H1 (cell line): ENCODE data around the gene NFIC. TPM values are rescaled to one million over a fixed set of nuclear protein-coding genes. Genes with fewer than 3 reads are reported as not detected.

Experiments used
- CTCF ChIA-PET: fragments of 300-600 bp; sonication (Branson Sonifier 250); formaldehyde crosslinking; loops from one replicate; lab custom pipeline; 2021; ENCODE audit not compliant: partially characterized antibody; lab: Charles Lee
- POLR2A ChIA-PET: fragments of 300-600 bp; sonication (Branson Sonifier 250); formaldehyde crosslinking; loops from one replicate; lab custom pipeline; 2021; ENCODE audit warnings: inconsistent platforms; ENCODE audit not compliant: partially characterized antibody; lab: Charles Lee
- DNase-seq, 2 experiments: peaks; one replicate each; pipeline versions ENCODE4 v3.0.0 to v3.0.0-alpha.2; 2010 to 2022; ENCODE audit warnings: low spot score in 2 of 2, low read depth in 1 of 2, mixed read lengths in 1 of 2
- FAIRE-seq: peaks from 2 replicates; lab custom pipeline; 2011; peaks lifted over from hg19 to GRCh38; lab: Jason Lieb, UNC
- H2AFZ ChIP-seq: 2 replicates; pipeline ENCODE4 v1.8.1; 2012; ENCODE audit warnings: low read length, inconsistent platforms
- H2AK5ac ChIP-seq: 2 replicates; pipeline ENCODE4 v1.6.1; 2013; ENCODE audit warnings: low read depth, low read length
- H2BK120ac ChIP-seq: replicated peaks from 2 replicates; pipeline ENCODE3; 2013; ENCODE audit warnings: low read depth, low read length, inconsistent platforms
- H2BK12ac ChIP-seq: 2 replicates; pipeline ENCODE4 v1.6.1; 2013; ENCODE audit warnings: low read depth, low read length
- H2BK15ac ChIP-seq: 2 replicates; pipeline ENCODE4 v1.6.1; 2013; ENCODE audit warnings: low read length
- H2BK20ac ChIP-seq: 2 replicates; pipeline ENCODE4 v1.6.1; 2013; ENCODE audit warnings: low read length
- H2BK5ac ChIP-seq: 2 replicates; pipeline ENCODE4 v1.6.1; 2013; ENCODE audit warnings: low read depth, low read length
- H3K14ac ChIP-seq: 2 replicates; pipeline ENCODE4 v1.6.1; 2013; ENCODE audit warnings: inconsistent platforms; ENCODE audit not compliant: insufficient read length
- H3K18ac ChIP-seq: 2 replicates; pipeline ENCODE4 v1.6.1; 2013; ENCODE audit warnings: low read length; ENCODE audit errors: extremely low read depth
- H3K23ac ChIP-seq: 2 replicates; pipeline ENCODE4 v1.6.1; 2013; ENCODE audit warnings: inconsistent platforms; ENCODE audit not compliant: insufficient read length
- H3K23me2 ChIP-seq: 2 replicates; pipeline ENCODE4 v1.6.1; 2013; ENCODE audit warnings: low read depth, low read length
- H3K27ac ChIP-seq: 2 replicates; pipeline ENCODE4 v1.6.1; 2011; ENCODE audit warnings: low read depth, low read length, inconsistent platforms
- H3K27me3 ChIP-seq, 4 experiments: replicated peaks in 1 of 4; 1 replicate in 1 of 4; 2 replicates in 3 of 4; pipeline versions ENCODE4 v1.6.1 to v1.8.1; 2011 to 2013; ENCODE audit warnings: low read length in 3 of 4, mild to moderate bottlenecking in 3 of 4, inconsistent platforms in 2 of 4, mixed read lengths in 2 of 4, moderate library complexity in 1 of 4; ENCODE audit not compliant: control insufficient read depth in 3 of 4, insufficient read depth in 3 of 4; ENCODE audit errors: extremely low read depth in 1 of 4
- H3K36me3 ChIP-seq, 4 experiments: 2 replicates each; pipeline versions ENCODE4 v1.6.1 to v1.8.1; 2011 to 2013; ENCODE audit warnings: mild to moderate bottlenecking in 4 of 4, low read length in 3 of 4, moderate library complexity in 2 of 4, control low read depth in 1 of 4, inconsistent platforms in 1 of 4; ENCODE audit not compliant: insufficient read depth in 4 of 4, control insufficient read depth in 2 of 4
- H3K4ac ChIP-seq: replicated peaks from 2 replicates; pipeline ENCODE3; 2013; ENCODE audit warnings: low read length, low read depth, mixed read lengths, inconsistent platforms; ENCODE audit not compliant: insufficient read length
- H3K4me1 ChIP-seq, 4 experiments: replicated peaks in 1 of 4; 1 replicate in 1 of 4; 2 replicates in 3 of 4; pipeline versions ENCODE4 v1.6.1 to v1.8.1; 2011 to 2013; ENCODE audit warnings: low read length in 3 of 4, inconsistent platforms in 2 of 4, mixed read lengths in 1 of 4; ENCODE audit not compliant: insufficient read depth in 4 of 4, control insufficient read depth in 3 of 4
- H3K4me2 ChIP-seq, 2 experiments: 2 replicates each; pipeline versions ENCODE4 v1.6.1 to v1.8.1; 2011 to 2013; ENCODE audit warnings: low read depth in 2 of 2, low read length in 2 of 2, control low read depth in 1 of 2, inconsistent platforms in 1 of 2, mild to moderate bottlenecking in 1 of 2; ENCODE audit not compliant: insufficient read depth in 1 of 2
- H3K4me3 ChIP-seq, 4 experiments: fragments of 200-600, 300-600 bp in 1 of 4; sonication (generic), shearing (Covaris generic), sonication (Bioruptor Twin) in 1 of 4; 2 replicates each; pipeline versions ENCODE4 v1.5.1 to v1.8.1; 2011 to 2016; ENCODE audit warnings: low read length in 4 of 4, low read depth in 3 of 4, control low read depth in 2 of 4, inconsistent platforms in 2 of 4, mild to moderate bottlenecking in 2 of 4, mixed read lengths in 1 of 4, moderate library complexity in 1 of 4; ENCODE audit not compliant: insufficient read depth in 2 of 4; ENCODE audit errors: extremely low read depth in 1 of 4
- H3K56ac ChIP-seq: replicated peaks from 2 replicates; pipeline ENCODE3; 2013; ENCODE audit warnings: low read depth, mild to moderate bottlenecking, mixed read lengths, low read length, inconsistent platforms; ENCODE audit not compliant: insufficient read length
- H3K79me1 ChIP-seq: 2 replicates; pipeline ENCODE4 v1.6.1; 2013; ENCODE audit warnings: low read depth, low read length, control low read depth
- H3K79me2 ChIP-seq, 2 experiments: 2 replicates each; pipeline versions ENCODE4 v1.6.1 to v1.8.1; 2012 to 2013; ENCODE audit warnings: low read length in 2 of 2, mild to moderate bottlenecking in 2 of 2, inconsistent platforms in 1 of 2; ENCODE audit not compliant: insufficient read depth in 2 of 2, control insufficient read depth in 1 of 2
- H3K9ac ChIP-seq, 4 experiments: replicated peaks in 1 of 4; 1 replicate in 1 of 4; 2 replicates in 3 of 4; pipeline versions ENCODE4 v1.6.1 to v1.8.1; 2011 to 2013; ENCODE audit warnings: low read depth in 3 of 4, low read length in 3 of 4, control low read depth in 2 of 4, mild to moderate bottlenecking in 2 of 4, moderate library complexity in 2 of 4, inconsistent platforms in 1 of 4; ENCODE audit errors: extremely low read depth in 1 of 4
- H3K9me3 ChIP-seq, 2 experiments: 2 replicates each; pipeline versions ENCODE4 v1.6.1 to v1.8.1; 2012 to 2013; ENCODE audit warnings: mild to moderate bottlenecking in 2 of 2, moderate library complexity in 2 of 2, control low read depth in 1 of 2, inconsistent platforms in 1 of 2, low read depth in 1 of 2, low read length in 1 of 2, mixed read lengths in 1 of 2; ENCODE audit not compliant: insufficient read depth in 2 of 2
- H4K20me1 ChIP-seq, 2 experiments: replicated peaks in 1 of 2; 2 replicates each; pipeline versions ENCODE3 to v1.8.1; 2011 to 2013; ENCODE audit warnings: inconsistent platforms in 2 of 2, low read length in 2 of 2, mild to moderate bottlenecking in 1 of 2; ENCODE audit not compliant: insufficient read depth in 2 of 2, control insufficient read depth in 1 of 2
- H4K5ac ChIP-seq: 2 replicates; pipeline ENCODE4 v1.6.1; 2013; ENCODE audit warnings: low read length, low read depth, mixed read lengths, inconsistent platforms; ENCODE audit not compliant: insufficient read length
- H4K8ac ChIP-seq: 2 replicates; pipeline ENCODE4 v1.8.0; 2013; ENCODE audit warnings: mild to moderate bottlenecking, moderate library complexity, low read length, inconsistent platforms; ENCODE audit not compliant: insufficient read depth; ENCODE audit errors: extremely low read depth
- H4K91ac ChIP-seq: replicated peaks from 2 replicates; pipeline ENCODE3; 2013; ENCODE audit warnings: low read length, mixed read lengths, inconsistent platforms; ENCODE audit not compliant: insufficient read length
- CEBPB ChIP-seq: IDR thresholded peaks from 2 replicates; pipeline ENCODE4 v1.6.1; 2012; ENCODE audit warnings: low read depth, low read length
- EP300 ChIP-seq, 2 experiments: IDR thresholded peaks; 1 replicate in 1 of 2; 2 replicates in 1 of 2; pipeline ENCODE4 v1.6.1; 2011 to 2012; ENCODE audit warnings: low read depth in 2 of 2, low read length in 2 of 2, mild to moderate bottlenecking in 2 of 2, borderline replicate concordance in 1 of 2, inconsistent platforms in 1 of 2, moderate library complexity in 1 of 2
- FOSL1 ChIP-seq: IDR thresholded peaks from 2 replicates; pipeline ENCODE4 v1.6.1; 2011; ENCODE audit warnings: mild to moderate bottlenecking, low read depth, low read length, moderate library complexity; ENCODE audit not compliant: insufficient read depth
- SIN3A ChIP-seq, 2 experiments: IDR thresholded peaks in 1 of 2; conservative IDR thresholded peaks in 1 of 2; 2 replicates each; pipeline ENCODE4 v1.6.1; 2011 to 2012; ENCODE audit warnings: low read length in 2 of 2, improper control_type of control experiment in 1 of 2, low read depth in 1 of 2, mild to moderate bottlenecking in 1 of 2
- SIX5 ChIP-seq: IDR thresholded peaks from 2 replicates; pipeline ENCODE4 v1.6.1; 2011; ENCODE audit warnings: mild to moderate bottlenecking, low read depth, low read length
- SP1 ChIP-seq: IDR thresholded peaks from 2 replicates; pipeline ENCODE4 v1.6.1; 2011; ENCODE audit warnings: low read depth, low read length
- SP4 ChIP-seq: IDR thresholded peaks from 2 replicates; pipeline ENCODE4 v1.6.1; 2012; ENCODE audit warnings: low read length, inconsistent platforms
- TCF12 ChIP-seq: IDR thresholded peaks from 2 replicates; pipeline ENCODE4 v1.6.1; 2011; ENCODE audit warnings: low read depth, mild to moderate bottlenecking, low read length
- WGBS, 2 experiments: shearing (Covaris generic) in 1 of 2; methylation state at CpG; one replicate each; pipeline versions ENCODE4 v1.1.6 to v1.1.7; 2013 to 2015; ENCODE audit warnings: low lambda C conversion rate in 2 of 2, mixed read lengths in 2 of 2, inconsistent platforms in 1 of 2, low coverage in 1 of 2, missing lambda C conversion rate in 1 of 2; ENCODE audit not compliant: insufficient replicate concordance in 2 of 2, insufficient coverage in 1 of 2, insufficient read length in 1 of 2; ENCODE audit errors: extremely low coverage in 1 of 2, missing lambda C conversion rate in 1 of 2; 5-methylcytosine and 5-hydroxymethylcytosine counted together
- polyA plus RNA-seq, 7 experiments: library from polyadenylated mRNA; depleted of rRNA in 3 of 7; stranded (reverse) in 5 of 7; unstranded in 2 of 7; fragments of >200 nt in 5 of 7; fragments of 200-250 nt in 2 of 7; gene quantifications; 1 replicate in 5 of 7; 2 replicates in 1 of 7; 4 replicates in 1 of 7; pipeline versions ENCODE4 v1.2.1 to v1.2.3, GENCODE V29; 2011 to 2013; ENCODE audit warnings: missing spikeins in 2 of 7, mixed read lengths in 2 of 7
- total RNA-seq: library from RNA; stranded (reverse); fragmentation: NEBNext Ultra II Directional; extraction: Animal tissue kit (Norgen Biotek cat#: 25700); gene quantifications from 2 replicates; pipeline ENCODE4 v1.2.1, GENCODE V29; 2021
- TF ChIP-seq, protein P1 (sequence below): IDR thresholded peaks from 2 replicates; pipeline ENCODE4 v1.6.1; 2011; ENCODE audit warnings: low read length, improper control_type of control experiment

The NFIC gene
- total and polyA plus RNA-seq, 2 of the 8 experiments (the other 6 are each of a cell fraction or from before 2014, with no cell fraction given), result 0.56 to 3.2 TPM

DNA sequence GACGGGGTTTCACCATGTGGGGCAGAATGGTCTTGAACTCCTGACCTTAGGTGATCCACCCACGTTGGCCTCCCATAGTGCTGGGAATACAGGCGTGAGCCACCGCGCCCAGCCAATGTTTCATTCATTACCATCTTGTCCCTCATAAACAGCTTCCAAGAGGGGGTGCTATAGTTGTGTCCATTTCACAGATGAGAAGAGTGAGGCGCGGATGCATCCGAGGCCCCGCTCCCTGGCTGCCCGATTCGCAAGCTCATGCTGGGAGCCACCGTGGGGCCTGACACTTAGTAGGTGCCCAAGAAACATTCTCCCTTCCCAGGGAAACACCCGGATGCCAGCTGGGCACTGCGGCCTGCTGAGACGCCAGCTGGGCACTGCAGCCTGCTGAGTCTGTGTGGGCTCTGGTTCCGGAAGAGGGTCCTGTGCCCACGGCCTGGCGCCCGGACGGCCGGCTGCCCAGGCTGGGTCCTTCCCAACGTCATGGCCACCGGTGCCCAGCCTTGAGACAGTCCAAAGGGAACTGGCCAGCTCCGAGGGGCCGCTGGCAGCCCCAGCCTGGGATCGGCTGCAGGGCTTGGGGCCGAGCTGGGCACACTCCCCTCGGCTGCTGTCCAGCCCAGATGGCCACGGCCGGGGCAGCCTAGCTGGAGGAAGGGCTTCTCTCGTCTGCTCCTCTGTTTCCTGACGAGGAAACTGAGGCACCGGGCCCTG lies 54.7 kb downstream of the NFIC start:
- Histone ChIP-seq H2BK5ac (no peak overlapping the region), H2BK120ac (no peak overlapping the region), H2BK15ac (no peak overlapping the region), H2AFZ (no peak overlapping the region), H2BK20ac (no peak overlapping the region), H2AK5ac (no peak overlapping the region), H3K9ac (no peak overlapping the region), H3K27ac (no peak overlapping the region), H3K9me3 (no peaks in the 10 kb centered on the region), H4K8ac (no peak overlapping the region), H3K14ac (no peak overlapping the region), H3K56ac (no peak overlapping the region), H4K5ac (no peak overlapping the region), H3K4me2 (no peak overlapping the region), H3K23me2 (no peaks in the 10 kb centered on the region), H3K27me3 (no peaks in the 10 kb centered on the region), H3K18ac (no peak overlapping the region), H3K23ac (no peak overlapping the region), H3K36me3 (no peaks in the 10 kb centered on the region), H3K4ac (no peak overlapping the region), H4K20me1 (peaks cover 0 to 1% of the 10 kb centered on the region in 2 experiments), H3K79me1 (no peaks in the 10 kb centered on the region), H4K91ac (no peak overlapping the region), H3K79me2 (no peaks in the 10 kb centered on the region), H2BK12ac (no peak overlapping the region), H3K4me1 (no peaks in the 10 kb centered on the region), H3K4me3 (no peak overlapping the region)
- CTCF ChIA-PET, result interaction anchor here (1.3 to 5.7 kb wide), 9 partner anchors 8 to 93 kb away, joined by 3 to 41 read pairs (median 4); no protein-coding TSS in a partner anchor
- no peak for DNase-seq
- WGBS, 2 experiments, result 89% methylated on average over 33 of the region's 33 CpGs; no CpG with 5 or more reads in 1 of the 2 experiments
- POLR2A ChIA-PET, result no interaction called here
- FAIRE-seq, result no peak
- TF ChIP-seq SIX5 (no peak), EP300 (IDR thresholded peaks at IDR 0.05; ENCODE audit: borderline replicate concordance in 1 of 2, low read depth in 2 of 2, low read length in 2 of 2) (no peak), SIN3A (conservative IDR thresholded peaks at IDR 0.05 in 1 of 2, IDR thresholded peaks at IDR 0.05 in 1 of 2; ENCODE audit: low read depth in 1 of 2, low read length in 2 of 2) (no peak), SP1 (no peak), CEBPB (no peak), TCF12 (no peak), SP4 (no peak), FOSL1 (no peak)
- TF ChIP-seq, protein P1, sequence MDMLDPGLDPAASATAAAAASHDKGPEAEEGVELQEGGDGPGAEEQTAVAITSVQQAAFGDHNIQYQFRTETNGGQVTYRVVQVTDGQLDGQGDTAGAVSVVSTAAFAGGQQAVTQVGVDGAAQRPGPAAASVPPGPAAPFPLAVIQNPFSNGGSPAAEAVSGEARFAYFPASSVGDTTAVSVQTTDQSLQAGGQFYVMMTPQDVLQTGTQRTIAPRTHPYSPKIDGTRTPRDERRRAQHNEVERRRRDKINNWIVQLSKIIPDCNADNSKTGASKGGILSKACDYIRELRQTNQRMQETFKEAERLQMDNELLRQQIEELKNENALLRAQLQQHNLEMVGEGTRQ, result no peak
